Measurements from ENCODE around the gene SETD2. TPM values are rescaled to one million over a fixed set of nuclear protein-coding genes. Genes with fewer than 3 reads are reported as not detected.

SETD2 gene
- total RNA-seq, 2 donors from 2014 or later, result 35.3 to 42.0 TPM

Other genes with a start within 250 kb of the SETD2 start
- gene CCDC12, start 187.4 kb downstream of the SETD2 start, total RNA-seq, result 10 to 100 TPM; 49.3 to 55.2 TPM
- 100 to 1,000 TPM in 1 of 2 donors, 10 to 100 TPM in 1; 75.7 to 122 TPM for gene NBEAL2, start 184.4 kb downstream of the SETD2 start, total RNA-seq
- gene KIF9, start 118.7 kb upstream of the SETD2 start, total RNA-seq, result 1 to 10 TPM; 4.0 to 5.9 TPM
- 10 to 100 TPM; 23.0 to 25.1 TPM for gene KLHL18, start 118.8 kb upstream of the SETD2 start, total RNA-seq
- 10 to 100 TPM; 29.4 to 29.9 TPM for gene PTPN23, start 216.9 kb upstream of the SETD2 start, total RNA-seq